GM12891 (cell line): ENCODE results near the gene ERGIC1.

Experiments
- POLR2A ChIP-seq: IDR thresholded peaks from 2 replicates; pipeline ENCODE4 v1.6.1; 2011; ENCODE audit warnings: low read depth, low read length, control low read depth
- POLR2AphosphoS5 ChIP-seq: IDR thresholded peaks from 2 replicates; pipeline ENCODE4 v1.6.1; 2011; ENCODE audit warnings: low read depth, low read length, control low read depth

- TF ChIP-seq POLR2A, result no peak
- TF ChIP-seq POLR2AphosphoS5, result no peak
Observed at GRCh38 chr5:172871536-172871935, 37.5 kb downstream of the ERGIC1 start.
